ENCODE results near the gene UBE2L6. TPM values are rescaled to one million over a fixed set of nuclear protein-coding genes. Genes with fewer than 3 reads are reported as not detected.
A peak's percentile ranks its signal among the peaks of the same experiment; 100 is the strongest.

The UBE2L6 gene
- total RNA-seq, 2 donors from 2014 or later: 50.3 to 56.9 TPM

DNA sequence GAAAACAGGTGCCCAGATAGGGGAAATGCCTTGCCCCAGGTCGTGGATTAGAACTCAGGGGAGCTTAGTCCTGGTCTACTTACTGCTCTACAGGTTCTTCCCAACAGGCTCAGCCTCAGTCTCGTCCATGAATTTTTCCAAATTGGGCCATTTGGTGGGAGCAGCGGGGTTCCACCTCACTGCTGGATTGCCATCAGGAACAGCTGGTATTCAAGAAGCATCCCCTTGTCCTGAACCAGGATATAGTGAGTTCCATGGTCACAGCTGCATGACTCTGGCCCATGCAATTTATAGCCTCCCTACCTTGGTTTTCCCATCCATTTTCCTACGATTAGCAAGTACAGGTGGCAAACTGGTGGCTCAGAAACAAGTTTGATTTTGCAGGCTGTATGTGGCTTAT is 6.6 kb upstream of the UBE2L6 start:
- no peak for DNase-seq (ENCODE audit: low spot score)
- intact Hi-C loops (cut with DNase I): no loop called here

- DNase-seq (ENCODE audit: low spot score): no peak
- intact Hi-C loops (cut with DNase I): no loop called here
Observed at GRCh38 chr11:57571606-57572005, 4.1 kb upstream of the UBE2L6 start.

DNA sequence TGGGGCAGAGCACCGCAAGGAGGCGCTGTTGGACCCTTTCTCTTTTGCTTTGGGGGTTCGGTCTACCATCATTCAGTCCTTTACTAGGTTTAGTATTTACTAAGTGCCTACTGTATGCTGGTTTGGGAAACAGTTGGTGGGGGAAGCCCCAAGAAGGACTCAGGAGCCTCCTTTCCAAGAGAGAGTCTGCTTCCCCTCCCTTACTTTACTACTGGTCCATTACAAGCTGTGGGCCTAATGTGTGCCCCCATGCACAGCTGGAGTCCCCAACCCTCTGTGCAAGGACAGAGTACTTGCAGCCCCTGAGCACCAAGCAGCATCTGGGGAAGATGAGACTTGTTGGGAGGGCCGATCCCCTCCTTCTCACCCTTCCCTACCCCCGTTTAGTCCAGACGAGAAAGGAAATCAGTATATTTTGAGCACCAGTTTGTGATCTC is 876 bp upstream of the UBE2L6 start:
- DNase-seq (ENCODE audit: low spot score): no peak
- intact Hi-C loops (cut with DNase I): loop anchor here in 1 of 2 donors (5.0 kb wide), 1 partner anchor 74 kb away; no protein-coding TSS in a partner anchor

DNA sequence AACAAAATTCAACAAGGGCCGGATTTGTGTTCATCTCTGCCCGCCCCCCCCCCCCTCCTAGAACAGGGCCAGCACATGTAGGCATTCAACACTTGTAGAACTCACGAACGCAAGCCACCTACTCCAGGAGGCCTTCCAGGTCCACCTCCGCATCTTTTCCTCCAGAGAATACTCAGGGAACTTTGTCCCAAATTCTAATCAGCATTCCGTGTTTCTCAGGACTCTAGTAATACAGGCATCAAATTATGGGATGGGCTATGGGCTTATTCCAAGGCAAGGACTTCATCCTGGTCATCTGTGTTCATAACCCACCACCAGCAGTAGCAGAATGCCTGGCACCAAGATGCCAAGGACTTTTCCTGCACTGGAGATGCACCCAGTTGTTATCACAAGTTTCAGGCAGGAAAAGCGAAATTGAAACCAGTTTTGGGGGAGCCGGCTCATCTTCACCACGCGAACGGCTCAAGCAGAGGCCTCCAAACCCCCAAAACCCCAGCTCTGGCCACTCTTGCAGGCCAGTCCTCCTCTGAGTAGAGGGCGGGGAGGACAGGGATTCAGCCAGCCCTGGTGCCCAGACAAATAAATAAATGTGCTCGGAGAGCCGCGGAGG is 462 bp downstream of the UBE2L6 start:
- no peak for DNase-seq (ENCODE audit: low spot score)
- intact Hi-C loops (cut with DNase I): loop anchor here (2.0 to 5.0 kb wide), 2 partner anchors 75 to 80 kb away; no protein-coding TSS in a partner anchor

- DNase-seq (ENCODE audit: low spot score): no peak
Observed at GRCh38 chr11:57566005-57566904, 1.2 kb downstream of the UBE2L6 start.

GRCh38 chr11:57562596-57562995 is 4.9 kb downstream of the UBE2L6 start:
- intact Hi-C loops (cut with DNase I): loop anchor here in 1 of 2 donors (1.0 kb wide), 1 partner anchor 125 kb away; no protein-coding TSS in a partner anchor

More at GRCh38 chr11:57566005-57566904, 1.2 kb downstream of the UBE2L6 start:
- intact Hi-C loops (cut with DNase I): loop anchor here (2.0 to 5.0 kb wide), 2 partner anchors 76 to 81 kb away; no protein-coding TSS in a partner anchor

DNA sequence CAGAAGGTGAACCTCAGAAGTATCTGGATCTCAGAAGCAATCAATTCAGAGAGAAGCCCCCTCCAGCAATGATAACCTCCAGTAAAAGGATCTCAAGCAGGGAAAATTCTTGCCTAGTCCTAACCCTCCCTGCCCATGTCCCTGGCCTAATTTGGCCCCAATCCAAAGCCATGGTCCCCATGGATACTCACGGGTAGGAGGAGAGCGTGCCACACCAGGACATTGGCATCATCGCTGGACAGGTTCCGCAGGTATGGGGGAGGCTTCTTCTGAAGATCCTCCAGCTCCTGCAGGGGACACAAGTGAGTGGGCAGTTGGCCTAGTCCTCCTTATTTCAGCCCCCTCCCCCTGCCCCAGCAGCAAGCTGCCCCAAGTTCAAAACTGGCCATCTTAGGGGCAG is 7.3 kb downstream of the UBE2L6 start:
- intact Hi-C loops (cut with DNase I): no loop called here
- DNase-seq (ENCODE audit: low spot score): no peak

More at GRCh38 chr11:57562596-57562995, 4.9 kb downstream of the UBE2L6 start:
- no peak for DNase-seq (ENCODE audit: low spot score)

DNA sequence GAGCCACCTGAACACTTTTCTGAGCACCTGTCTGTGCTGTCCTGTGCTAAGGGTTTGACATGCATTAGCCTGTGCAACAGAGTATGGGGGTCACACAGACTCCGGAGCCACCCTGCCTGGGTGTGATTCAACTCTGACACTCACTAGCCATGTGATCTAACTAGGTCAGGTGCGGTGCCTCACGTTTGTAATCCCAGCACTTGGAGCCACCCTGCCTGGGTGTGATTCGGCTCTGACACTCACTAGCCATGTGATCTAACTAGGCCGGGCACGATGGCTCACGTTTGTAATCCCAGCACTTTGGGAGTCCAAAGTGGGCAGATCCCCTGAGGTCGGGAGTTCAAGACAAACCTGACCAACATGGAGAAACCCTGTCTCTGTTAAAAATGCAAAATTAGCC is 11.4 kb downstream of the UBE2L6 start:
- intact Hi-C loops (cut with DNase I): no loop called here
- peak; percentile 16 for DNase-seq (ENCODE audit: low spot score)

DNA sequence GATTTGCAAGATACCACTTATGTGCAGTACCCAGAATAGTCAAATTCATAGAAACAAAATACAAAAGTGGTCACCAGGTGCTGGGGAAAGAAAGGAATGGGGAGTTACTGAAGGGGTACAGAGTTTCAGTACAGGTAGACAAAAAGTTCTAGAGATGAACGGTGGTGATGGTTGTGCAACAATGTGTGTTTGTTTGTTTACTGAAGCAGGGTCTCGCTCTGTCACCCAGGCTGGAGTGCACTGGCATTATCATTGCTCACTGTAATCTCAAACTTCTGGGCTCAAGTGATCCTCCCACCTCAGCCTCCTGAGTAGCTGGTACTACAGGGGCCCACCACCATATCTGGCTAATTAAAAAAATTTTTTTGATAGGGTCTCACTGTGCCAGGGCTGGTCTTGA is 12.1 kb downstream of the UBE2L6 start:
- intact Hi-C loops (cut with DNase I): no loop called here
- DNase-seq (ENCODE audit: low spot score): no peak

DNA sequence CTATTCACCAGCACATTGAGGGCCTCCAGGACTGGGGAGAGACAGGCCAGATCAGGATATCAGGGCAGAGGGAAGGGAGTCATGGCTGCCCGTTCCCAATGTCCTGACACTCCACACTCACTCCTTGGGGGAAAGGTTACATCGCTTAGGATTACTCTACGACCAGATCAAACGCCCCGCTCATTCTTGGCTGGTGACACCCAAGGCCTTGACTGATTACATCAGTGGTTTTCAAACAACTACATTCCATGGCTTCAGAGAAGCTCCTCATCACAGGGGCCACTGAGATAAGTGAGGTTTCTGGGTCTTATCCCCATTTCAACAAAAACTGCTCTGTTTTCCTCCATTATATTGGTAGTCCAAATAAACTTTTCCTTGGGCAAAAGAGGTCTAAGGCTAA is 15.0 kb downstream of the UBE2L6 start:
- intact Hi-C loops (cut with DNase I): no loop called here
- no peak for DNase-seq (ENCODE audit: low spot score)

- DNase-seq (ENCODE audit: low spot score): peak; percentile 15
- intact Hi-C loops (cut with DNase I): no loop called here
Observed at GRCh38 chr11:57551941-57552340, 15.5 kb downstream of the UBE2L6 start.

- peak; percentile 34 for DNase-seq (ENCODE audit: low spot score)
- intact Hi-C loops (cut with DNase I): no loop called here
Observed at GRCh38 chr11:57549983-57550382, 17.5 kb downstream of the UBE2L6 start.

GRCh38 chr11:57547854-57548377 is 19.6 kb downstream of the UBE2L6 start:
- DNase-seq (ENCODE audit: low spot score): no peak
- intact Hi-C loops (cut with DNase I): no loop called here

DNA sequence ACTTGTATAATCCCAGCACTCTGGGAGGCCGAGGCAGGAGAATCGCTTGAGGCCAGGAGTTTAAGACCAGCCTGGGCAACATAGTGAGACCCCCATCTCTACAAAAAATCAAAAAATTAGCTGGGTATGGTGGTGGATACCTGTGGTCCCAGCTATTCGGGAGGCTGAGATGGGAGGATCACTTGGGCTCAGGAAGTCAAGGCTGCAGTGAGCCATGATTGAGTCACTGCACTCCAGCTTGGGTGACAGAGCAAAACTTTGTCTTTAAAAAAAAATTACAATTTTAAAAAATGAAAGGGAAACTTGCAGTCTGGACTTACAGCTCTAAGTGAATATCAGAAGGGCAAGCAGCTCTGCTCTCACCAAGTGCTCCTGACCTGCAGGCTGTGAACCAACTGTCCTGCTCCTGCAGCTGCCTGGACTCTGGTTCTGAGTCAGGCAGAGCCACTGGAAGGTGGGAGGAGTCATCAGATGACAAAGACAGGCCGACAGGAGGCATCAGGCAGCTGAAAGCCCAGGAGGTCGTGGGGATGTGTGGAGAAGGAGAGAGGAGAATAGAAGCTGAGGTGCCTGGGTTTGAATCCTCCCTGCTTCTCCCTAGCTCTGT is 20.5 kb downstream of the UBE2L6 start:
- intact Hi-C loops (cut with DNase I): no loop called here
- DNase-seq (ENCODE audit: low spot score): no peak

DNA sequence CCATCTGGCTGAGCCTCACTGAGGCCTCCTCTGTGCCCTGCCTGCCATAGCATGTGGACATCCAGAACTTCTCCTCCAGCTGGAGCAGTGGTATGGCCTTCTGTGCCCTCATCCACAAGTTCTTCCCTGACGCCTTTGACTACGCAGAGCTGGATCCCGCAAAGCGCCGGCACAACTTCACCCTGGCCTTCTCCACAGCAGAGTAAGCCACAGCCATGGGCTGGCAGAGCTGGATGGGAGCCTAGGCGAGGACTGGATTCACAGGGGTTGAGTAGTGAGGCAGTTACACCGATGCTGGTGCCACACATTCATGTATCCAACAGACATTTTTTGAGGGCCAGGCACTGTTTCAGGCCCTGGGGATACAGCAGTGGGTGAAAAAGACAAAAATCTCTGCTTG is 21.0 kb downstream of the UBE2L6 start:
- intact Hi-C loops (cut with DNase I): no loop called here
- no peak for DNase-seq (ENCODE audit: low spot score)

DNA sequence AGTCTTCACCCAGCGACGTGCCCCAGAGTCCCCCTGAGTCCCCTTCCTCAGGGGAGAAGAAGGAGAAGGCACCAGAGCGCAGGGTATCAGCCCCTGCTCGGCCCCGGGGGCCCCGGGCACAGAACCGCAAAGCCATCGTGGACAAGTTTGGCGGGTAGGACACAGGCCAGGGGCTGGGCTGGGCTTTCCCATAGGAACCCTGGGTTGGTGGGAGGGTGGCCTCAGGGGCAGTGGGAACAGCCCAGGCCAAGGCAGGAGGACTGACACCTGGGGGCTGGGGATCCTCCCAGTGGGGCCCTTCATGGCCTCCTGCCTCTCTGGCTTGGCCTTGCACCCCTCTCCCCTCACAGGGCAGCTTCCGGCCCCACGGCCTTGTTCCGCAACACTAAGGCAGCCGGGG is 21.6 kb downstream of the UBE2L6 start:
- DNase-seq (ENCODE audit: low spot score): no peak
- intact Hi-C loops (cut with DNase I): no loop called here

DNA sequence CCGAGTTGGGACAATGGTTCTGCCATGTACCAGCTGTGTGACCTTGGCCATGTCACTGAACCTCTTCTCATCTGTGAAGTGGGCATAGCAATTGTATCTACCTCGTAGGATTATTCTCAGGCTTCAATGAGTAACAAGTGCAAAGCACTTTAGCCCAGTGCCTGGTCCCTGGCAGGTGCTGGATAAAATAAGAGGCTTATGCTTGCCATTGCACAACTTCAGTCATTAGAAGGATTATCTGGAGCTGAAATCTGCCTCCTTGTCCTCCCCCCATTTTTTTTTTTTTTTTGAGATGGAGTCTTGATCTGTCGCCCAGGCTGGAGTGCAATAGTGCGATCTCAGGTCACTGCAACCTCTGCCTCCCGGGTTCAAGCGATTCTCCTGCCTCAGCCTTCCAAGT is 22.9 kb downstream of the UBE2L6 start:
- DNase-seq (ENCODE audit: low spot score): no peak
- intact Hi-C loops (cut with DNase I): no loop called here

GRCh38 chr11:57543593-57543992 is 23.9 kb downstream of the UBE2L6 start:
- intact Hi-C loops (cut with DNase I): no loop called here
- DNase-seq (ENCODE audit: low spot score): no peak

GRCh38 chr11:57542582-57542981 is 24.9 kb downstream of the UBE2L6 start:
- intact Hi-C loops (cut with DNase I): no loop called here
- no peak for DNase-seq (ENCODE audit: low spot score)

DNA sequence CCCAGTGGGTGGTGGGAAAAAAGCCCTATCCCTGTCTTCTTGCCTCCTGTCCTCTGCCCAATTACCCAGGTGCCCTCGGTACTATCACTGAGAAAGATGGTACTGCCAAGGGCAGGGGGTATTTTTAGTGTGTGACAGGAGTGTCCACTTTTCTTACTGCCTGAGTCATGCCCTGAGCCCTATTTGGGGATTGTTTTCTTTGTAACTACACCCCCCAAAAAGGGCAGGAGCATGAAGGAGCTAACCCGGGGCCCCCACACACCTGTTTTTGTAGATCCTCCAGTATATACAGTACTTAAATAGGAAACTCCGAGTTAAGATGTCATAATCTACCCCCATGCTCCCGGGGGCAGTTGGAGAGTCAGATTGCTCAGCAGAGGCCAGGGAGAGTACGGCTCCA is 26.3 kb downstream of the UBE2L6 start:
- DNase-seq (ENCODE audit: low spot score): no peak
- intact Hi-C loops (cut with DNase I): no loop called here

Data from posterior vena cava (tissue), 2 donors.